GM19438 (cell line): Measurements from ENCODE around the gene SH3PXD2A.

Source experiments
- ATAC-seq: cut with Tn5 transposase; IDR thresholded peaks from one replicate; pipeline ENCODE4 v1.9.1; 2021; ENCODE audit warnings: low read depth; ENCODE audit not compliant: unreplicated experiment

The SH3PXD2A gene

DNA sequence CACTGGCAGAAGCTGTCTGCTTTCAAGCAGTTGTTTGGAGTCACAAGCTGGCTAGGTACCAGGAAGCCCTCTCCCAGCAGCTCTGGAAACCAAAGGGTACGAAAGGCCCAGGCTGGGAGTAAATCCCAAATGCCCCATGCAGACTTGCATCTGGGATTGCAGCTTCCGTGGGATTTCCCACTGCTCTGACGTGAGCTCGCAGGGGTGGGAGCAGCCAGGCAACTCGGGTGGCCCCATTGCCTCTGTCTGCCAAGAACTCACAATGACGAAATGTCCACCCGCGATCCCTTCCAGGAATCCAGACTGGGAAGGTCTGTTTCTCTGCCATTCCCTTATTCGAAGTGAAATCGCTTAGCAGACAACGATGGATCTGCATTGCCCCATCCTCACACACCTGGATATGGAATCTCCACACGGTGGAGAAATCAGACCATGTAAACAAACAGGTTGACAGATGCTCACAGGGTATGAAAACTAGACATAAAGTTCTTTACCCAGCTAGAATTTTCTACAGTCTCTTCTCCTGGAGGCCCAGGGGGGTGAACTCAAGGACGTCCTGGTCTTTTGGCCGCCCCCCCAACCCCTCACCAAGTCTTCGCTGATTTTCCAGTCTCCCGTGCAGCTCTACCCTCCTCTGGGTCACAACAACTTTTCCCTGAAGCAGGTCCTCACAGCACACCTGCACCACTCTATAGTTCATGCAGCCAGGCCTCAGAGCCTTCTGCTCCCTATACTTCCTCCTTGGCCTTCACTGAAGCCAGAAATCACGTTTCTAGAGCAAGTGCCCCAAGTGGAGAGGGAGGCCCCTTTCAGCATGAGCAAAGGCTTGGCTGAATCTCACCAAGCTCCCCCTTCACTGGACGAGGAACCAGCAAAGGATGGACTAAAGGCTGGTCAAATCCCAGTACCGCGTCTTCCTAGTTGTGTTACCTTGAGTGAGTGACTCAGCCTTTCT is 20.0 kb downstream of the SH3PXD2A start:
- no peak for ATAC-seq

- ATAC-seq: no peak
These were observed 20.8 kb downstream of the SH3PXD2A start for GRCh38 chr10:103834436-103835095.

DNA sequence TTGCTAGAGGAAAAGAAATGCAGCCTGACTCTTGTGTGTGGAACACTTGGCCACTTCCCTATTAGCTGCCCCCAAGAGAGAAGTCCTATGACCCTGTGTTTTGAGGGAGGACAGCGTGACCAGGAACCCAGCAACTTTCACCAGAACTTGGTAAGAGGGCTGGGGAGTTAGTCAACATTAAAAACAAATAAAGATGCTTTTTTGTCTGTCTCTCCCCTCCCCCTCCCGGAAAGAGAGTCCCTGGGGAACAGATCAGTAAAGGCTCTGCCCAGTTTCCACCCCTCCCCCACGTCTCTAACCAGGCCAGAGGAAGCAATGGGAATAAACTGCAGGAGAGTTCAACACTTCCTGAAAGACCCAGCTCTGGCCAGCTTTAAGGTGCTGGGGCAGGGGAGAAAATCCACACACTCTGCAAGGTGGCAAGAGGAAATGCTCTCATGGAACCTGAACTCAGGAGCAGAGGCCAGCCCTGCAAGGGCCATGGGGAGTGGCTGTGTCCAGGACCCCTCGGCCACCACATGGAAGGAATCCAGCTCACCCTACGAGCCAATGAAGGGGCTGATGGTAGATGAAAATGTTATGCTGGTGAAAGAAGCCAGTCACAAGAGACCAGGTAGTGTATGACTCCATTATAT is 21.5 kb downstream of the SH3PXD2A start:
- ATAC-seq: no peak

DNA sequence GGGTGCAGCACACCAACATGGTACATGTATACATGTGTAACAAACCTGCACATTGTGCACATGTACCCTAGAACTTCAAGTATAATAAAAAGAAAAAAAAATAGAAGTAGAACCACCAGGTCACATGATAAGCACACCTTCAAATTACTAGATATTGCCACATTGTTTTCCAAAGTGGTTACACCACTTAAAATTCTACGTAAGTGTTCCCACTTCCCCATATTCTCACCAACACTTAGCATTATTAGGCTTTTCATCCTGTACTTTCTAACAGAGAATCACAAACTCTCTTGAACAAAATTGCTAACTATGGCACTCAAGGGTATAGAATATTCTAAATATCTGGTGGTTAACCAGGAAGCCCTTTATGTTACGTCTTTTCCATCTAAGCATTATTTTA is 22.6 kb downstream of the SH3PXD2A start:
- ATAC-seq: no peak

- ATAC-seq: no peak
These were observed 25.4 kb downstream of the SH3PXD2A start for GRCh38 chr10:103829838-103830465.

GRCh38 chr10:103829278-103829677 is 26.1 kb downstream of the SH3PXD2A start:
- ATAC-seq: no peak

- ATAC-seq: no peak
These were observed 26.7 kb downstream of the SH3PXD2A start for GRCh38 chr10:103828587-103829197.

DNA sequence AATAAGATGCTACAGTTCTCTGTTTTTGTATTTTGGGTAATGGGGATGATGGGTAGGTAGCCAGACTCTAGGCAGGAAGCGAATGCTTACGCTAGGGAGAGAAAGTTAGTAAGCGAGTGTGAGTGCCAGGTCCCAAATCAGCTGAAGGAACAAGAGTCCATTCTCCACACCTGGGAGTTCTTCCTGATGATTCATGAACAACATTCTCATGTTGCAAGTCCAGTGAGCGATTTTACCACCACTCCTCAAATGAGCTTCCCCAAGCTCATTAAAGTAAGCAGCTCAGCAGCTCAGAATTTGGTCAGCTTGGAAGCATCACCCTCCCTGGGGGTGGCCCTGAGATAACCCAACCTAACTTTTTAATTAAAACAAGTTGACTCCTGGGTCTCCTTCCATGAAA is 27.3 kb downstream of the SH3PXD2A start:
- ATAC-seq: no peak

GRCh38 chr10:103826885-103827284 is 28.5 kb downstream of the SH3PXD2A start:
- no peak for ATAC-seq

DNA sequence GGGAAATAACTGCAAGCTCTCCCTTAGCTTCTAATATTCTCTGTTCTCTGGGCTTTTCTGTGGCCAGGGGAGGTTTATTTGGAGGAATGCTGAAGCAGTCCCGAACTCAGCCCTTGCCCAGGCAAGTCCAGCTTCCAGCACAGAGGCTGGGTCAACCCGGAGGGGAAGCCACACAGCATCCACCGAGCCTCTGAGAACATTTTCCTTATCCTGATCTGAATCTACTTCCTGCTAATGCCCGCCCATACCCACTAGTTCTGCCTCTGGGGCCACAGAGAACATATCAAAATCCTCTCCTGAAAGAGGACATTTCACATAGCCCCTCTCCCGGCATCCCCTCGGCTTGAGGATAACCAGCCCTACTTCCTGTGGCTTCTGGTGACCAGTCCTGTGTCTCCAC is 31.1 kb downstream of the SH3PXD2A start:
- no peak for ATAC-seq

DNA sequence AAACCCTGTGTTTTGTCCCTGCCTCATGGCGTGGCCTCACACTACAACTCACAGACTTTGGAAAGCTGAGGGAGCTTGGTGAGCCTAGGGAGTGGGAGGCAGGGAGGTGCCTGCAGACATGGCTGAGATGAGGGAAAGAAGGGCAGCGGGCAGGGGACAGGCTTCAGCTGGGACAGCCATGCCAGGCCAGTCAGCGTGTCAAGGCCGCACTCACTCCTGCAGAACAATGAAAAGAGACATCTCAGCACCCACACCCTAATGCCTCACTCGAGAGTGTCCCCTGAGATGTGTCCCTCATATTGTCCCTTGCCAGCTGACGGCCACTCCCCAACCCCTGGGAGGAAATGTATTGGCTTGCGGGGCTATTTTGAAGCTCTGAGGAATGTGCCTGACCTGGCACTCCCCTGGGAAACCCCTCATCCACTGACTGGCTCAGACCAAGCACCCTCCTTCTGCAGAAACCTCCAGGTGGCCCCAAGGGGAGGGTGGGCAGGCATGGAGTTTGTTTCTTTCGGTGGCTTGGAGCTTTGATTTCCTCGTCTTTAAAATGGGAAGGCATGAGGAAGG is 31.6 kb downstream of the SH3PXD2A start:
- ATAC-seq: no peak

GRCh38 chr10:103822800-103823199 is 32.6 kb downstream of the SH3PXD2A start:
- ATAC-seq: no peak

GRCh38 chr10:103822107-103822716 is 33.2 kb downstream of the SH3PXD2A start:
- ATAC-seq: no peak

GRCh38 chr10:103820101-103821062 is 35.0 kb downstream of the SH3PXD2A start:
- ATAC-seq: no peak

DNA sequence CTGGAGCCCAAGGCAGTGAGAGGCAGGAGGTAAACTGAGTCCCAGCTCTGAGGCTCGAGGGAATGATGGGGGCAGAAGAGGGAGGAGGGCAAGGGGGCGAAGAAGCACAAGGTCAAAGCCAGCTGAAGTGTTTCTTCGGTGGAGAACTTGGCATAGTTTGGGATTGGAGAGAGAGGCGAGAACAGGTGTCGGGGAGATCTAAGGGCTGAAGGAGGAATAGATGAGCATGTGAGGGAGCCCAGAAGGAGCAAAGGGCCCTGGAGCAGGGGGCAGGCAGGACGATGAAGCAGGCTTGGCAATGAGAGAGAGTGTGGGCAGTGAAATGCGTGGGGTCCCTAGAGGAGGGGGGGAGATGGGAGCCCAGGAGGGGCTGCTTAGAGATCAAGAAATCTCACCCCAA is 35.9 kb downstream of the SH3PXD2A start:
- ATAC-seq: no peak

GRCh38 chr10:103818765-103819374 is 36.5 kb downstream of the SH3PXD2A start:
- no peak for ATAC-seq

- ATAC-seq: no peak
These were observed 37.3 kb downstream of the SH3PXD2A start for GRCh38 chr10:103818105-103818504.

- no peak for ATAC-seq
These were observed 38.9 kb downstream of the SH3PXD2A start for GRCh38 chr10:103816431-103816830.
